22Rv1 (cell line): ENCODE measurements around the gene AATK.

Experiments
- H3K27ac ChIP-seq: fragments of 450-650 bp; 2 replicates; pipeline ENCODE4 v1.5.1; 2017
- ZFX ChIP-seq: fragments of 450-650 bp; IDR thresholded peaks from 2 replicates; pipeline ENCODE4 v1.6.1; 2017; ENCODE audit warnings: antibody characterized with exemption, borderline replicate concordance
- TF ChIP-seq, protein P1 (sequence below): fragments of 450-650 bp; IDR thresholded peaks from 2 replicates; pipeline ENCODE4 v1.5.1; 2017; ENCODE audit warnings: mild to moderate bottlenecking

The AATK gene

DNA sequence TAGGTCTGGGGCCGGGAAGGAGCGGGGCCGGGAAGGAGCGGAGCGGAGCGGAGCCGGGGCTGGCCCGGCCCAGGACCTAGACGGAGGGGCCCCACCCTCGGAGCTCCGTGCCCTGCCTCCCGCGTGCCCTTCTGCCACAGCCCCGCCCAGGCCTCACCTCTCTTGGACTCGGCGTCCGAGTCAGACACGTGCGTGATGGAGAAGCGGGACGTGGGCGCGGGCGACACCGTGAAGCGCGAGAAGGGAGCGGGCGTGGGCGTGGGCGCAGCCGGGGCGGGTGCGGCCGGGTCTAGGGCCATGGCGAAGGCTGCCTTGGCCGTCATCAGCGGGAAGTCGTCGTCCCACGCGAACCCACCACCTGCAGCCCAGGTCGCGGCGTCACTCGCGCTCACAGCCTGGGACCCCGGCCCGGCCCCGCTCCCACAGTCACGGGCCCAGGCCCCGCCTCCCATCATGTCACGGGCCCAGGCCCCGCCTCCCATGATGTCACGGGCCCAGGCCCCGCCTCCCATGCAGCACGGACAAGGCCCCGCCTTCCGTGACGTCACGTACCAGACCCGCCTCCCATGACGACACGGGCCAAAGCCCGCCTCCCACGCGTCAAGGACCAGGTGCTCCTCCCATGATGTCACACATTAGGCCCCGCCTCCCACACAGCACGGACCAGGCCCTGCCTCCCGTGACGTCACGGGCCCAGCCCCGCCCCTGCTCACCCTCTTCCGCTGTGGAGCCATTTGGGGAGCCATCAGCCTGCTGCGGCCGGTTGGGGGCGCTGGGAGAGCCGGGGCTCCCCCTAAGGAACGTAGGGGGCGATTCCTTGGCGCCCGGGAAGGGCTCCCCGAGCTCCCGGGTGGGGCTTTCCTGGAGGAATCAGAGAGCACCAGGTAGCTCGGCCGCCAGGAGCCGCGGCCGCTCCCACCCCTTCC lies 46.5 kb downstream of the AATK start:
- TF ChIP-seq, protein P1, sequence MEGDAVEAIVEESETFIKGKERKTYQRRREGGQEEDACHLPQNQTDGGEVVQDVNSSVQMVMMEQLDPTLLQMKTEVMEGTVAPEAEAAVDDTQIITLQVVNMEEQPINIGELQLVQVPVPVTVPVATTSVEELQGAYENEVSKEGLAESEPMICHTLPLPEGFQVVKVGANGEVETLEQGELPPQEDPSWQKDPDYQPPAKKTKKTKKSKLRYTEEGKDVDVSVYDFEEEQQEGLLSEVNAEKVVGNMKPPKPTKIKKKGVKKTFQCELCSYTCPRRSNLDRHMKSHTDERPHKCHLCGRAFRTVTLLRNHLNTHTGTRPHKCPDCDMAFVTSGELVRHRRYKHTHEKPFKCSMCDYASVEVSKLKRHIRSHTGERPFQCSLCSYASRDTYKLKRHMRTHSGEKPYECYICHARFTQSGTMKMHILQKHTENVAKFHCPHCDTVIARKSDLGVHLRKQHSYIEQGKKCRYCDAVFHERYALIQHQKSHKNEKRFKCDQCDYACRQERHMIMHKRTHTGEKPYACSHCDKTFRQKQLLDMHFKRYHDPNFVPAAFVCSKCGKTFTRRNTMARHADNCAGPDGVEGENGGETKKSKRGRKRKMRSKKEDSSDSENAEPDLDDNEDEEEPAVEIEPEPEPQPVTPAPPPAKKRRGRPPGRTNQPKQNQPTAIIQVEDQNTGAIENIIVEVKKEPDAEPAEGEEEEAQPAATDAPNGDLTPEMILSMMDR, result peak; percentile 31; the same call in 1 of the 2 replicates
- no peak for TF ChIP-seq ZFX
- peak overlapping the region; percentile 66 for H3K27ac ChIP-seq

DNA sequence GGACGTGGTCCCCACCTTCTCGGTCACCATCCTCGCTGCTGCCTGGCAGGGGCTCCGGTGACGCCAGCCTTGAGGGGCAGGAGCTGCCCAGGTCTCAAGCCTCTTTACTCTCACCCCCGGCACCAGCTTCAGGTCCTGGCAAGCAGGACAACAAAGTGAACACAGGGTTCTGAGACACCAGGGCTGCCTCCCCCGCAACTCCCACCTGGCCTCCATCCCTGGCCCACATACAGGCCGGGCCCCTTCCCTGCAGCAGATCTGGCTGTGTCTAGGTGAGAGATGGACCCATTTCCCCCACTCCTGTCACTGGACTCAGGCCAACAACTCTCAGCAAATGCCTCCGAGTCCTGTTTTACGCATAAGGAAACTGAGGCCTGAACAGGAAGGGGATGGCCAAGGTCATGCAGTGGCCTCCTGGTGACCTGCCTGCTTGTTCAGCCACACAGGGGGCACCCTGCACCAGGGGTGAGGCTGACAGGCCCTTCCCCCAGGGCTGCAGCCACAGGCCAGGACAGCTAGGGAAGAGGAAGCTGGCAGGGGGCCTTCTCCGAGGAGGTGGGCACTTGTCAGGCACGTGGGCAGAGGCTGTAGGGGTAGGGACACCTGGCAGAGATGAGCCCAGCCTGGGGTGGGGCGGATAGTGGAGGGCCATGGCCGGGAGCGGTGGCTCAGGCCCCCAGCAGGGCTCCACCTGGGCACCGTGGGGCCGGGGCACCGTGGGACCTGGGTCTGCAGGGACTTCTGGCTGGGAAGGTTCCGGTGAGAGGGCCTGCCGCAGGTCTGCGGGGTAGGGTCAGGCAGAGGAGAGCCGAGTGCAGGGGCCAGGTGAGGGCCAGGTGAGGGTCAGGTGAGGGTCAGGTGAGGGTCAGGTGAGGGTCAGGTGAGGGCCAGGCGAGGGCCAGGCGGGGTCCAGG lies 47.5 kb downstream of the AATK start:
- H3K27ac ChIP-seq, result peak overlapping the region; percentile 66
- TF ChIP-seq, protein P1, result no peak
- no peak for TF ChIP-seq ZFX

DNA sequence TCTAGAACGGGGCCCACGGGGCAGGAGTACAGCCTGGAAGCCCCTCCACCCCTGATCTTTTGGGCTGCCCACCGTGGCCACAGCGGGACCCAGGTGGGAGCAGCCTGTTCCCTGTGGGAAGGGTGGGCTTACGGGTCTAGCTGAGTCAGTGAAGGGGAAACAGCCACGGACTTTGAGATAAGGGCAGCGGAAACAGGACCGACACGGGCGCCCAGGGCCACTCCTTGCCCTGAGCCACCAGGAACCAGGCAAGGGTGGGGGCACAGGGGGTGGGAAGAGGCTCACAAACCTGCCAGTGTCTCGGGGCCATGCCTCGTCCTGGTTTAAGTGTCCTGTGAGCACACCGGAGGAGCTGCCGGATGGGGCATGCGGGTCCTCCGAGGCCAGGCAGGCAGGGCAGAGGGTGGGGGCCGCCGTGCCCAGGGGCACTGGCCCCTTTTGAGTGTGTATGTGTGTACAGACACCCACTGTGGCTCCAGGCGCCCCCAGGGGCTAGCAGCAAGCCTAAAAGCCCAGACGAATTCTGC lies 48.3 kb downstream of the AATK start:
- no peak for TF ChIP-seq ZFX
- TF ChIP-seq, protein P1, result no peak
- peak overlapping the region; percentile 66 for H3K27ac ChIP-seq

GRCh38 chr17:81116704-81117103 lies 49.3 kb downstream of the AATK start:
- peak overlapping the region; percentile 66; the same call in 1 of the 2 replicates for H3K27ac ChIP-seq
- TF ChIP-seq, protein P1, result no peak
- no peak for TF ChIP-seq ZFX

- TF ChIP-seq, protein P1, result no peak
- 0 out of 2 replicates have a peak overlapping the region, but pooled peaks have one; percentile 66 for H3K27ac ChIP-seq
Measured at GRCh38 chr17:81115749-81116464, 50.1 kb downstream of the AATK start.

GRCh38 chr17:81115219-81115618 lies 50.8 kb downstream of the AATK start:
- no peak overlapping the region for H3K27ac ChIP-seq
- TF ChIP-seq, protein P1, result no peak
- TF ChIP-seq ZFX, result no peak
